ENCODE measurements around the gene NPRL2. TPM values are rescaled to one million over a fixed set of nuclear protein-coding genes. Genes with fewer than 3 reads are reported as not detected.
A peak's percentile ranks its signal among the peaks of the same experiment; 100 is the strongest.

NPRL2 gene
- total and polyA plus RNA-seq, 9 of the 15 experiments (the other 6 are each of a cell fraction or from before 2014, with no cell fraction given), result 17.4 to 40.4 (median 24.4) TPM

- TF ChIP-seq SIN3B (IDR thresholded peaks at IDR 0.05; ENCODE audit: low read depth) (peak; percentile 88), HDAC1 (IDR thresholded peaks at IDR 0.05) (peak in 1 of 2 experiments; percentile 90; a peak in 2 of 4 replicates), NR2C2 (CRISPR knock-in tag; IDR thresholded peaks at IDR 0.05) (no peak), NR2C2 (tag; IDR thresholded peaks at IDR 0.05) (peak; percentile 24; the same call in 1 of the 2 replicates), SAP30 (IDR thresholded peaks at IDR 0.05; ENCODE audit: borderline replicate concordance, insufficient read depth, low read depth, low read length, poor library complexity, severe bottlenecking) (peak; percentile 61), BHLHE40 (IDR thresholded peaks at IDR 0.05; ENCODE audit: low read length) (no peak), SMC3 (conservative IDR thresholded peaks at IDR 0.05; ENCODE audit: insufficient read depth, low read depth, low read length) (no peak), CBX5 (IDR thresholded peaks at IDR 0.05; ENCODE audit: borderline replicate concordance, low read depth) (no peak), RBM25 (IDR thresholded peaks at IDR 0.05; ENCODE audit: low read depth, low read length, severe bottlenecking) (peak; percentile 46), ETS1 (conservative IDR thresholded peaks at IDR 0.05; ENCODE audit: control insufficient read depth, low read depth, low read length) (peak; percentile 75), NEUROD1 (IDR thresholded peaks at IDR 0.05; ENCODE audit: borderline replicate concordance, low read depth, low read length, partially characterized antibody) (peak; percentile 25), GABPA (tag; conservative IDR thresholded peaks at IDR 0.05; ENCODE audit: low read depth) (peak; percentile 94), ZBTB11 (CRISPR knock-in tag; IDR thresholded peaks at IDR 0.05) (peak in 1 of 3 experiments; percentile 53; a peak in 1 of 6 replicates), ZNF217 (CRISPR knock-in tag; IDR thresholded peaks at IDR 0.05) (no peak), TFAP4 (CRISPR knock-in tag; IDR thresholded peaks at IDR 0.05; ENCODE audit: borderline replicate concordance) (peak; percentile 98), C11orf30 (IDR thresholded peaks at IDR 0.05; ENCODE audit: low read depth) (peak; percentile 90), L3MBTL2 (IDR thresholded peaks at IDR 0.05) (peak; percentile 28; the same call in 1 of the 2 replicates), ATF1 (CRISPR knock-in tag; IDR thresholded peaks at IDR 0.05) (no peak), ATF1 (tag; IDR thresholded peaks at IDR 0.05) (peak; percentile 75), ZNF699 (CRISPR knock-in tag; IDR thresholded peaks at IDR 0.05; ENCODE audit: insufficient replicate concordance) (no peak), MYC (IDR thresholded peaks at IDR 0.05; ENCODE audit: low read depth, low read length) (peak; percentile 52; the same call in 1 of the 2 replicates), MYC (CRISPR knock-in tag; IDR thresholded peaks at IDR 0.05; ENCODE audit: borderline replicate concordance, low read depth) (no peak)
Measured at GRCh38 chr3:50327943-50328691, 22.5 kb downstream of the NPRL2 start, which contains the start of gene TUSC2 (continued).

Data from K562 (cell line).